ENCODE data around the gene DNAJC13.
A peak's percentile ranks its signal among the peaks of the same experiment; 100 is the strongest.
"Not testable (repeated sequence)": the region's sequence is repeated elsewhere in the genome, so short reads cannot be mapped to it uniquely, and the experiment has no call there.

The DNAJC13 gene

DNA sequence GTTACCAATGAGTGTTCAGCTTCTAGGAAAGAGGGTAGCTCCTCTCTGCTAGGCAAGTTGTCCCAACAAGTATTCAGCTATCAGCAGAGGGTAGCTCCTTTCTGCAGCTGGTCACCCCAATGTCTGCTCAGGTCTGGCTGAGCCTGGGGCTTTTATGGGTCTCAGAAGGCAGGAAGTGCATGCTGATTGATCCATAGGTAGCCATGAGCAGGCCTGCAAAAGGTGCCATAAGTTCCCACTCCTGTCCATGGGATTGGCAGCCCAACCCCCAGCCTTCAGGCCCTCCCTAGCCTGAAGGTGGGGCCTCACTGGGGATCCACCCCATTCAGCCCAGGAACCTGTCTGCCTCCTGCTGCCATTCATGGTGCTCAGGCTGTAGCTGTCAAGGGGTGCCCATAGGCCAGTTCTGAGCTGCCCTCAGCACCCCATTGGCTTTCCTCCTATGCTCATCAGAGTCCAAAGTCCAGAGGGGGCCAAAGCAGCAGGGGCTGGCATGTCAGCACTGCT is 34.6 kb upstream of the DNAJC13 start (continued):
- TF ChIP-seq ZFP30 (CRISPR knock-in tag; IDR thresholded peaks at IDR 0.05): no peak

DNA sequence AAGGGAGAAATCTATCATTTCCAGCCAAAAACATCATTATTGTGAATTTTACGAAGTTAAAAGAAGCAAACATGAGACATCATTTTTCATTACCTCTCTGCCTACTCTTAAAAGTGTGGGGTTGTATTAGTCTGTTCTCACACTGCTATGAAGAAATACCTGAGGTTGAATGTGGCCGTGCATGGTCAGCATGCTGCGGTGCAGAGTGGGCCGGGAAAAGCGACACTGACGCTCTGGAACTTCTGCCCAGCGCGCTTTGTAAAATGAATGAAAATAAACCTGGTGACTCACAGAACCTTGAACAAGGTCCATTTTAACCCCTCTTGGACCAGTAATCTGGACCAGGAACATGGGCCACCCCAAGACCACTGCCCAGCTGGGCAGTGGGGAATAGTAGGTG is 31.0 kb upstream of the DNAJC13 start:
- TF ChIP-seq ARNTL (CRISPR knock-in tag; IDR thresholded peaks at IDR 0.05; ENCODE audit: borderline replicate concordance, low read depth) (no peak), SNAI2 (CRISPR knock-in tag; IDR thresholded peaks at IDR 0.05) (no peak), RARB (CRISPR knock-in tag; IDR thresholded peaks at IDR 0.05) (no peak), ZFP30 (CRISPR knock-in tag; IDR thresholded peaks at IDR 0.05) (no peak)
- TF ChIP-seq, protein P1, sequence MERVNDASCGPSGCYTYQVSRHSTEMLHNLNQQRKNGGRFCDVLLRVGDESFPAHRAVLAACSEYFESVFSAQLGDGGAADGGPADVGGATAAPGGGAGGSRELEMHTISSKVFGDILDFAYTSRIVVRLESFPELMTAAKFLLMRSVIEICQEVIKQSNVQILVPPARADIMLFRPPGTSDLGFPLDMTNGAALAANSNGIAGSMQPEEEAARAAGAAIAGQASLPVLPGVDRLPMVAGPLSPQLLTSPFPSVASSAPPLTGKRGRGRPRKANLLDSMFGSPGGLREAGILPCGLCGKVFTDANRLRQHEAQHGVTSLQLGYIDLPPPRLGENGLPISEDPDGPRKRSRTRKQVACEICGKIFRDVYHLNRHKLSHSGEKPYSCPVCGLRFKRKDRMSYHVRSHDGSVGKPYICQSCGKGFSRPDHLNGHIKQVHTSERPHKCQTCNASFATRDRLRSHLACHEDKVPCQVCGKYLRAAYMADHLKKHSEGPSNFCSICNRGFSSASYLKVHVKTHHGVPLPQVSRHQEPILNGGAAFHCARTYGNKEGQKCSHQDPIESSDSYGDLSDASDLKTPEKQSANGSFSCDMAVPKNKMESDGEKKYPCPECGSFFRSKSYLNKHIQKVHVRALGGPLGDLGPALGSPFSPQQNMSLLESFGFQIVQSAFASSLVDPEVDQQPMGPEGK (CRISPR knock-in tag; IDR thresholded peaks at IDR 0.05; ENCODE audit: borderline replicate concordance): no peak
- TF ChIP-seq, protein P2, sequence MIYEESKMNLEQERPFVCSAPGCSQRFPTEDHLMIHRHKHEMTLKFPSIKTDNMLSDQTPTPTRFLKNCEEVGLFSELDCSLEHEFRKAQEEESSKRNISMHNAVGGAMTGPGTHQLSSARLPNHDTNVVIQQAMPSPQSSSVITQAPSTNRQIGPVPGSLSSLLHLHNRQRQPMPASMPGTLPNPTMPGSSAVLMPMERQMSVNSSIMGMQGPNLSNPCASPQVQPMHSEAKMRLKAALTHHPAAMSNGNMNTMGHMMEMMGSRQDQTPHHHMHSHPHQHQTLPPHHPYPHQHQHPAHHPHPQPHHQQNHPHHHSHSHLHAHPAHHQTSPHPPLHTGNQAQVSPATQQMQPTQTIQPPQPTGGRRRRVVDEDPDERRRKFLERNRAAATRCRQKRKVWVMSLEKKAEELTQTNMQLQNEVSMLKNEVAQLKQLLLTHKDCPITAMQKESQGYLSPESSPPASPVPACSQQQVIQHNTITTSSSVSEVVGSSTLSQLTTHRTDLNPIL (CRISPR knock-in tag; IDR thresholded peaks at IDR 0.05; ENCODE audit: low read depth): no peak
- ATAC-seq: no peak

DNA sequence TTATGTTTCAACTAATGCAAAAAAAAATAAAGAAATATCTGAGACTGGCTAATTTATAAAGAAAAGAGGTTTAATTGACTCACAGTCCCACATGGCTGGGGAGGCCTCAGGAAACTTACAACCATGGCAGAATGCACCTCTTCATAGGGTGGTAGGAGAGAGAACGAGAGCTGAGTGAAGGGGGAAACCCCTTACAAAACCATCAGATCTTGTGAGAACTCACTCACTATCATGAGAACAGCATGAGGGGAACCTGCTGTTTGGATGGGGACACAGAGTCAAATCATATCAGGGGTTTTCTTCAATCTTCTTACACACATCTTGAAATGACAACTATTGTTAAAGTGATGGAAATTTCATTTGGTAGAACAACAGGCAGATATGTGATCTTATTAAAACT is 24.6 kb upstream of the DNAJC13 start:
- not testable (repeated sequence) for ATAC-seq

DNA sequence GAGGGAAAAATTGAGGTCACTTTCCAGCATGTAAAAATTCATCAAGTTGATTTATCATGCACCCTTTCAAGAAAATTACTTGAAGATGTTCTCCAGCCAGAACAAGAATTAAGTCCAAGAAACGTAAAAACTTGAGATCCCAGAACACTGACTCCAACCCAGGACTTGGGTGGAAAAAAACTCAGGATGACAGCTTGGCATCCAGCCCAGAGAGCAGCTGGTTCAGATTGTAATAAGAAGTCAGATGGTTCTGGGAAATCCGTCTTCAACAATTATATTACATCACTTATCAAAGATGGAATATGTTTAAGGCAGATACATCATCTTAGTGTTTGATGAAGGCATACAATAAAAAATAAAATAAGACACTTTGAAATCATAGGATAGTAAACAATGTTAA is 23.0 kb upstream of the DNAJC13 start:
- peak; percentile 84 for ATAC-seq

DNA sequence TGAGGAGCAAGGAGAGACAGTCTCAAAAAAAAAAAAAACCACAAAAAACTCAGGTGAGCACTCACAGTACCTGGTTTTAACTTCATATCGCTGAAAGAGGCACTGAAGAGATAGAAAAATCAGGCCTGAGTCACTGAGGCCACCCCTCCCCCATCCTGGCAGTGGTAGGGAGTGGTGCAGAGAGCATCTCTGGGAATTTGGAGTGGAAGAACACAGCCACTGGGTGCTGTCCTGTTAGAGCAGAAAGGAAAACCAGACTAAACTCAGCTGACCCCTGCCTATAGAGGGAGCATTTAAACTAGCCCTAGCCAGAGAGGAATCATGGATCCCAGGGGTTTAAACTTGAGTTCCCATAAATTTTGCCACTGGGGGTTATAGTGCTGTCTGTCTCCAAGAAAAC is 22.2 kb upstream of the DNAJC13 start:
- no peak for TF ChIP-seq ZFP3 (CRISPR knock-in tag; IDR thresholded peaks at IDR 0.05)
- TF ChIP-seq, protein P3, sequence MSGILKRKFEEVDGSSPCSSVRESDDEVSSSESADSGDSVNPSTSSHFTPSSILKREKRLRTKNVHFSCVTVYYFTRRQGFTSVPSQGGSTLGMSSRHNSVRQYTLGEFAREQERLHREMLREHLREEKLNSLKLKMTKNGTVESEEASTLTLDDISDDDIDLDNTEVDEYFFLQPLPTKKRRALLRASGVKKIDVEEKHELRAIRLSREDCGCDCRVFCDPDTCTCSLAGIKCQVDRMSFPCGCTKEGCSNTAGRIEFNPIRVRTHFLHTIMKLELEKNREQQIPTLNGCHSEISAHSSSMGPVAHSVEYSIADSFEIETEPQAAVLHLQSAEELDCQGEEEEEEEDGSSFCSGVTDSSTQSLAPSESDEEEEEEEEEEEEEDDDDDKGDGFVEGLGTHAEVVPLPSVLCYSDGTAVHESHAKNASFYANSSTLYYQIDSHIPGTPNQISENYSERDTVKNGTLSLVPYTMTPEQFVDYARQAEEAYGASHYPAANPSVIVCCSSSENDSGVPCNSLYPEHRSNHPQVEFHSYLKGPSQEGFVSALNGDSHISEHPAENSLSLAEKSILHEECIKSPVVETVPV (CRISPR knock-in tag; IDR thresholded peaks at IDR 0.05): no peak
- TF ChIP-seq ZFP30 (CRISPR knock-in tag; IDR thresholded peaks at IDR 0.05): no peak
- no peak for TF ChIP-seq ZC3H10 (CRISPR knock-in tag; IDR thresholded peaks at IDR 0.05)
- TF ChIP-seq, protein P1 (CRISPR knock-in tag; IDR thresholded peaks at IDR 0.05; ENCODE audit: borderline replicate concordance): no peak
- TF ChIP-seq ZNF70 (CRISPR knock-in tag; IDR thresholded peaks at IDR 0.05): no peak
- ATAC-seq: no peak

More for the DNA sequence above, 23.0 kb upstream of the DNAJC13 start:
- no peak for TF ChIP-seq ZFP3 (CRISPR knock-in tag; IDR thresholded peaks at IDR 0.05)
- TF ChIP-seq GLIS3 (CRISPR knock-in tag; IDR thresholded peaks at IDR 0.05): no peak
- no peak for TF ChIP-seq OSR1 (CRISPR knock-in tag; IDR thresholded peaks at IDR 0.05)
- TF ChIP-seq TCF4 (CRISPR knock-in tag; IDR thresholded peaks at IDR 0.05; ENCODE audit: borderline replicate concordance): peak; percentile 54; the same call in 1 of the 2 replicates
- peak; percentile 76 for TF ChIP-seq ISL1 (CRISPR knock-in tag; IDR thresholded peaks at IDR 0.05)

DNA sequence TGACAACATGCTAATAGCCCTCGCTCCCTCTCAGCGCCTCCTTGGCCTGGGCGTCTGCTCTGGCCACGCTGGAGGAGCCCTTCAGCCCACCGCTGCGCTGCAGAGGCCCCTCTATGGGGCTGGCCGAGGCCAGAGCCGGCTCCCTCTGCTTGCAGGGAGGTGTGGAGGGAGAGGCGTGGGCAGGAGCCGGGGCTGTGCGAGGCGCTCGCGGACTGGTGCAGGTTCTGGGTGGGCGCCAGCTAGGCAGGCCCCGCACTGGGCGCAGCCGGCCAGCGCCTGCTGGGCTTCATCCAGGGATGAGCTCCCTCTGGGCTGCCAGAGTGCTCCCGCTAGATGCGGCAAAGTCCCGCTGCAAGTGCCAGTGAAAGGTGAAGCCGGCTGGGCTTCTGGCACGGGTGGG is 21.0 kb upstream of the DNAJC13 start:
- ATAC-seq: no peak
- TF ChIP-seq, protein P1 (CRISPR knock-in tag; IDR thresholded peaks at IDR 0.05; ENCODE audit: borderline replicate concordance): no peak
- TF ChIP-seq BACH2 (CRISPR knock-in tag; IDR thresholded peaks at IDR 0.05; ENCODE audit: borderline replicate concordance) (no peak), ZC3H10 (CRISPR knock-in tag; IDR thresholded peaks at IDR 0.05) (no peak), GLIS3 (CRISPR knock-in tag; IDR thresholded peaks at IDR 0.05) (no peak), OSR1 (CRISPR knock-in tag; IDR thresholded peaks at IDR 0.05) (no peak), ARNTL (CRISPR knock-in tag; IDR thresholded peaks at IDR 0.05; ENCODE audit: borderline replicate concordance, low read depth) (no peak), TCF4 (CRISPR knock-in tag; IDR thresholded peaks at IDR 0.05; ENCODE audit: borderline replicate concordance) (no peak), CSDC2 (CRISPR knock-in tag; IDR thresholded peaks at IDR 0.05) (no peak), PPARA (CRISPR knock-in tag; IDR thresholded peaks at IDR 0.05; ENCODE audit: borderline replicate concordance) (no peak), ZFP30 (CRISPR knock-in tag; IDR thresholded peaks at IDR 0.05) (no peak), RARB (CRISPR knock-in tag; IDR thresholded peaks at IDR 0.05) (no peak)
- TF ChIP-seq, protein P4, sequence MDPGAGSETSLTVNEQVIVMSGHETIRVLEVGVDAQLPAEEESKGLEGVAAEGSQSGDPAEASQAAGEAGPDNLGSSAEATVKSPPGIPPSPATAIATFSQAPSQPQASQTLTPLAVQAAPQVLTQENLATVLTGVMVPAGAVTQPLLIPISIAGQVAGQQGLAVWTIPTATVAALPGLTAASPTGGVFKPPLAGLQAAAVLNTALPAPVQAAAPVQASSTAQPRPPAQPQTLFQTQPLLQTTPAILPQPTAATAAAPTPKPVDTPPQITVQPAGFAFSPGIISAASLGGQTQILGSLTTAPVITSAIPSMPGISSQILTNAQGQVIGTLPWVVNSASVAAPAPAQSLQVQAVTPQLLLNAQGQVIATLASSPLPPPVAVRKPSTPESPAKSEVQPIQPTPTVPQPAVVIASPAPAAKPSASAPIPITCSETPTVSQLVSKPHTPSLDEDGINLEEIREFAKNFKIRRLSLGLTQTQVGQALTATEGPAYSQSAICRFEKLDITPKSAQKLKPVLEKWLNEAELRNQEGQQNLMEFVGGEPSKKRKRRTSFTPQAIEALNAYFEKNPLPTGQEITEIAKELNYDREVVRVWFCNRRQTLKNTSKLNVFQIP (CRISPR knock-in tag; IDR thresholded peaks at IDR 0.05; ENCODE audit: borderline replicate concordance, low read depth): no peak
- TF ChIP-seq, protein P3 (CRISPR knock-in tag; IDR thresholded peaks at IDR 0.05): no peak
- TF ChIP-seq, protein P2 (CRISPR knock-in tag; IDR thresholded peaks at IDR 0.05; ENCODE audit: low read depth): no peak
